GM21381 (cell line): ENCODE data around the gene FMO1.
"Not testable (repeated sequence)": the region's sequence is repeated elsewhere in the genome, so short reads cannot be mapped to it uniquely, and the experiment has no call there.

ENCODE experiments used
- ATAC-seq: cut with Tn5 transposase; IDR thresholded peaks from one replicate; pipeline ENCODE4 v1.9.1; 2021; ENCODE audit warnings: mild to moderate bottlenecking, moderate library complexity; ENCODE audit not compliant: unreplicated experiment

The FMO1 gene

GRCh38 chr1:171248302-171248701 lies at the start of gene FMO1:
Gene FMO1 (plus strand): TSS chr1:171248494. CDS start chr1:171258088, 9,594 bp downstream.
- ATAC-seq, result no peak

- no peak for ATAC-seq
These were observed 44.0 kb upstream of the FMO1 start for GRCh38 chr1:171204296-171204695.

- no peak for ATAC-seq
These were observed 41.9 kb upstream of the FMO1 start for GRCh38 chr1:171206204-171206977.

- no peak for ATAC-seq
These were observed 41.3 kb upstream of the FMO1 start for GRCh38 chr1:171206978-171207355.

GRCh38 chr1:171207377-171207776 lies 40.9 kb upstream of the FMO1 start:
- no peak for ATAC-seq

GRCh38 chr1:171210355-171210754 lies 37.9 kb upstream of the FMO1 start:
- ATAC-seq, result no peak

- no peak for ATAC-seq
These were observed 35.5 kb upstream of the FMO1 start for GRCh38 chr1:171212607-171213351.

GRCh38 chr1:171213559-171214454 lies 34.5 kb upstream of the FMO1 start:
- ATAC-seq, result no peak

GRCh38 chr1:171217658-171218443 lies 30.4 kb upstream of the FMO1 start:
- ATAC-seq, result no peak

GRCh38 chr1:171218661-171219060 lies 29.6 kb upstream of the FMO1 start:
- ATAC-seq, result no peak

GRCh38 chr1:171219346-171220080 lies 28.8 kb upstream of the FMO1 start:
- ATAC-seq, result no peak

- ATAC-seq, result no peak
These were observed 28.2 kb upstream of the FMO1 start for GRCh38 chr1:171220081-171220420.

- no peak for ATAC-seq
These were observed 27.7 kb upstream of the FMO1 start for GRCh38 chr1:171220581-171221054.

GRCh38 chr1:171221665-171222591 lies 26.4 kb upstream of the FMO1 start:
- ATAC-seq, result no peak

GRCh38 chr1:171222936-171223335 lies 25.4 kb upstream of the FMO1 start:
- ATAC-seq, result no peak

- ATAC-seq, result not testable (repeated sequence)
These were observed 24.0 kb upstream of the FMO1 start for GRCh38 chr1:171224257-171224656.

GRCh38 chr1:171226747-171227370 lies 21.4 kb upstream of the FMO1 start:
- peak; percentile 93 for ATAC-seq

- no peak for ATAC-seq
These were observed 17.0 kb upstream of the FMO1 start for GRCh38 chr1:171231326-171231725.
